CD14-positive monocyte (primary cell): ENCODE measurements around the gene EGLN3. TPM values are rescaled to one million over a fixed set of nuclear protein-coding genes. Genes with fewer than 3 reads are reported as not detected.

Experiments used
- DNase-seq, 3 donors: peaks; one replicate each; pipeline ENCODE4 v3.0.0-alpha.2; 2011 to 2022
- H2AFZ ChIP-seq: 2 replicates; pipeline ENCODE4 v1.6.0; 2012; ENCODE audit warnings: mild to moderate bottlenecking, low read depth, low read length, inconsistent platforms; ENCODE audit not compliant: insufficient read depth, poor library complexity, severe bottlenecking
- H3K27ac ChIP-seq, 2 donors: 1 replicate in 1 of 2; 2 replicates in 1 of 2; pipeline ENCODE4 v1.5.1; 2012 to 2013; ENCODE audit warnings: low read length in 2 of 2, control low read depth in 1 of 2, inconsistent platforms in 1 of 2, low read depth in 1 of 2, mild to moderate bottlenecking in 1 of 2
- H3K27me3 ChIP-seq, 2 donors: one replicate each; pipeline versions ENCODE4 v1.6.0 to v1.6.1; 2011 to 2013; ENCODE audit warnings: low read length in 2 of 2; ENCODE audit not compliant: control insufficient read depth in 2 of 2, insufficient read depth in 2 of 2
- H3K36me3 ChIP-seq, 2 donors: replicated peaks in 1 of 2; 1 replicate in 1 of 2; 2 replicates in 1 of 2; pipeline versions ENCODE4 v1.5.1 to v1.6.1; 2012 to 2013; ENCODE audit warnings: low read length in 2 of 2, control low read depth in 1 of 2, inconsistent platforms in 1 of 2, mild to moderate bottlenecking in 1 of 2; ENCODE audit not compliant: insufficient read depth in 2 of 2, control insufficient read depth in 1 of 2
- H3K4me1 ChIP-seq, 2 donors: 1 replicate in 1 of 2; 2 replicates in 1 of 2; pipeline versions ENCODE4 v1.5.1 to v1.6.1; 2012 to 2013; ENCODE audit warnings: low read length in 2 of 2, control low read depth in 1 of 2, inconsistent platforms in 1 of 2, mild to moderate bottlenecking in 1 of 2, moderate library complexity in 1 of 2; ENCODE audit not compliant: insufficient read depth in 2 of 2, control insufficient read depth in 1 of 2
- H3K4me2 ChIP-seq: replicated peaks from 2 replicates; pipeline ENCODE3; 2012; ENCODE audit warnings: low read length, moderate library complexity, mild to moderate bottlenecking; ENCODE audit not compliant: poor library complexity, severe bottlenecking; ENCODE audit errors: extremely low read depth
- H3K4me3 ChIP-seq, 3 experiments: fragments of 200-600 bp in 1 of 3; sonication (generic) in 1 of 3; replicated peaks in 1 of 3; 1 replicate in 2 of 3; 2 replicates in 1 of 3; pipeline ENCODE4 v1.5.1; 2011 to 2013; ENCODE audit warnings: low read length in 3 of 3, mild to moderate bottlenecking in 3 of 3, control low read depth in 2 of 3, low read depth in 2 of 3, inconsistent platforms in 1 of 3, moderate library complexity in 1 of 3
- H3K79me2 ChIP-seq: 2 replicates; pipeline ENCODE4 v1.6.0; 2012; ENCODE audit warnings: mild to moderate bottlenecking, control low read depth, inconsistent platforms, low read length, moderate library complexity; ENCODE audit not compliant: insufficient read depth
- H3K9ac ChIP-seq: 2 replicates; pipeline ENCODE4 v1.6.0; 2017; ENCODE audit warnings: low read length, mild to moderate bottlenecking; ENCODE audit not compliant: insufficient read depth, poor library complexity, severe bottlenecking
- H3K9me3 ChIP-seq, 2 donors: replicated peaks in 1 of 2; 1 replicate in 1 of 2; 2 replicates in 1 of 2; pipeline versions ENCODE4 v1.5.1 to v1.6.1; 2012 to 2013; ENCODE audit warnings: low read length in 2 of 2, control low read depth in 1 of 2; ENCODE audit not compliant: control insufficient read depth in 1 of 2, insufficient read depth in 1 of 2
- H4K20me1 ChIP-seq: 2 replicates; pipeline ENCODE4 v1.6.0; 2012; ENCODE audit warnings: mild to moderate bottlenecking, low read length, control low read depth, moderate library complexity; ENCODE audit not compliant: insufficient read depth
- H3K27ac Mint-ChIP-seq, 7 donors: one replicate each; pipeline ENCODE4 v1.8.0; 2020; ENCODE audit warnings: mild to moderate bottlenecking in 7 of 7, mixed read lengths in 7 of 7, moderate library complexity in 6 of 7, inconsistent platforms in 2 of 7
- H3K27me3 Mint-ChIP-seq, 3 donors: one replicate each; pipeline ENCODE4 v1.8.0; 2021 to 2022; ENCODE audit warnings: low read depth in 3 of 3, mild to moderate bottlenecking in 3 of 3, mixed read lengths in 3 of 3, moderate library complexity in 3 of 3, inconsistent platforms in 1 of 3
- H3K36me3 Mint-ChIP-seq, 2 donors: one replicate each; pipeline ENCODE4 v1.8.0; 2020; ENCODE audit warnings: mixed read lengths in 2 of 2, inconsistent platforms in 1 of 2, mild to moderate bottlenecking in 1 of 2
- H3K4me1 Mint-ChIP-seq: one replicate; pipeline ENCODE4 v1.8.0; 2020; ENCODE audit warnings: mild to moderate bottlenecking, mixed read lengths
- H3K4me3 Mint-ChIP-seq, 2 donors: one replicate each; pipeline ENCODE4 v1.8.0; 2020; ENCODE audit warnings: mild to moderate bottlenecking in 2 of 2, mixed read lengths in 2 of 2, moderate library complexity in 1 of 2
- H3K9me3 Mint-ChIP-seq, 7 donors: one replicate each; pipeline ENCODE4 v1.8.0; 2020 to 2022; ENCODE audit warnings: mixed read lengths in 7 of 7, mild to moderate bottlenecking in 6 of 7, moderate library complexity in 6 of 7, inconsistent platforms in 2 of 7
- CTCF ChIP-seq: fragments of 200-600 bp; IDR thresholded peaks from one replicate; pipeline ENCODE4 v1.8.0; 2022; ENCODE audit warnings: antibody characterized with exemption, mild to moderate bottlenecking
- WGBS: methylation state at CpG from one replicate; pipeline ENCODE4 v1.1.5; 2013; ENCODE audit warnings: missing lambda C conversion rate; ENCODE audit not compliant: insufficient coverage; 5-methylcytosine and 5-hydroxymethylcytosine counted together
- intact Hi-C, 2 donors: fragments of 100-400 bp; cut with micrococcal nuclease; formaldehyde crosslinking; loops; one replicate each; pipeline versions ENCODE4 v1.15.0 to v1.15.1; 2023
- polyA plus RNA-seq, 3 donors: library from polyadenylated mRNA; depleted of rRNA in 1 of 3; unstranded in 2 of 3; stranded (reverse) in 1 of 3; fragments of 300-500 nt in 2 of 3; fragments of >200 nt in 1 of 3; fragmentation: Illumina TruSeq in 2 of 3; gene quantifications; 1 replicate in 2 of 3; 2 replicates in 1 of 3; pipeline ENCODE4 v1.2.3, GENCODE V29; 2012 to 2021

The EGLN3 gene
- polyA plus RNA-seq, 3 donors, result 0.03 to 0.06 TPM; not detected in 1

- Histone ChIP-seq H3K27ac (no peak overlapping the region), H3K27me3 (peaks cover 52 to 69% of the 10 kb centered on the region in 2 donors), H3K4me1 (peaks cover 11 to 16% of the 10 kb centered on the region in 2 donors), H3K36me3 (no peaks in the 10 kb centered on the region), H3K79me2 (no peaks in the 10 kb centered on the region), H3K9me3 (peaks cover 0 to 20% of the 10 kb centered on the region in 2 donors), H3K4me2 (no peak overlapping the region), H4K20me1 (no peaks in the 10 kb centered on the region), H3K4me3 (no peak overlapping the region), H3K9ac (no peak overlapping the region), H2AFZ (no peak overlapping the region)
- intact Hi-C loops, result no loop called here
- H3K9me3 Mint-ChIP-seq, result peaks cover 0 to 21% (median 4%) of the 10 kb centered on the region in 7 donors
- H3K27ac Mint-ChIP-seq, result no peak overlapping the region
- H3K36me3 Mint-ChIP-seq, result peaks cover 0 to 3% of the 10 kb centered on the region in 2 donors
- DNase-seq, result no peak
- peak overlapping the region in 1 of 2 donors; percentile 97 for H3K4me3 Mint-ChIP-seq
- no peak for TF ChIP-seq CTCF
- H3K27me3 Mint-ChIP-seq, result peaks cover 58 to 74% (median 69%) of the 10 kb centered on the region in 3 donors
- H3K4me1 Mint-ChIP-seq, result peaks cover 18% of the 10 kb centered on the region
- 17% methylated on average over 3 of the region's 9 CpGs for WGBS
These were observed 1.9 kb downstream of the EGLN3 start for GRCh38 chr14:33948869-33949408.

- WGBS, result no CpG with 5 or more reads among the region's 3 CpGs
These were observed 2.6 kb downstream of the EGLN3 start for GRCh38 chr14:33948145-33948868.

More at GRCh38 chr14:33948145-33948868, 2.6 kb downstream of the EGLN3 start:
- Mint-ChIP-seq H3K36me3 (peaks cover 0 to 3% of the 10 kb centered on the region in 2 donors), H3K27me3 (peaks cover 54 to 70% (median 65%) of the 10 kb centered on the region in 3 donors), H3K27ac (no peak overlapping the region), H3K4me1 (peaks cover 18% of the 10 kb centered on the region), H3K9me3 (peaks cover 0 to 21% (median 4%) of the 10 kb centered on the region in 7 donors), H3K4me3 (peak overlapping the region in 1 of 2 donors; percentile 97)
- peaks cover 52 to 64% of the 10 kb centered on the region in 2 donors for H3K27me3 ChIP-seq
- peaks cover 0 to 20% of the 10 kb centered on the region in 2 donors for H3K9me3 ChIP-seq
- H3K79me2 ChIP-seq, result no peaks in the 10 kb centered on the region
- no peak for DNase-seq
- no peak overlapping the region for H3K4me3 ChIP-seq
- no peaks in the 10 kb centered on the region for H3K36me3 ChIP-seq
- H3K4me1 ChIP-seq, result peaks cover 11 to 16% of the 10 kb centered on the region in 2 donors
- no peak for TF ChIP-seq CTCF
- H2AFZ ChIP-seq, result no peak overlapping the region
- intact Hi-C loops, result no loop called here
- H3K27ac ChIP-seq, result no peak overlapping the region
- no peak overlapping the region for H3K9ac ChIP-seq
- H4K20me1 ChIP-seq, result no peaks in the 10 kb centered on the region
- no peak overlapping the region for H3K4me2 ChIP-seq
